ENCODE data around the gene NCK2. TPM values are rescaled to one million over a fixed set of nuclear protein-coding genes. Genes with fewer than 3 reads are reported as not detected.

NCK2 gene
- total RNA-seq, 2 donors from 2014 or later = 41.0 to 50.0 TPM

DNA sequence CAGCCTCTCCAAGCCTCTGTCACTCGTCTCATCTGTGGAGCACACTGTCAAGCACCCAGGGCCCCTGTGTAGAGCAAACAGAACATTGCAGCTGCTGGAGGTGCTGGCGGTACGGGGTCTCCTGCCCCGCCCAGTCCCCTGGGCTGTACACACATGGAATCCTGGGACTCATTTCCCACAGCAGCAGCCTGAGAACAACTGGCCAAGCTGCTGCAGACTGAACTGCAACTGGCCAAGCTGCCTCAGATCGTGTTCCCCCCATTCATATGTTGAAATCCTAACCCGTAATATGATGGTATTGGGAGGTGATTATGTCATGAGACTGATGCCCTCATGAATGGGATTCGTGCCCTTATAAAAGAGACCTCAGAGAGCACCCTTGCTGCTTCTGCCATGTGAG lies 130.5 kb downstream of the NCK2 start:
- Histone ChIP-seq H3K36me3 (no peaks in the 10 kb centered on the region), H3K9me3 (no peaks in the 10 kb centered on the region), H3K4me3 (no peak overlapping the region), H3K27ac (no peak overlapping the region), H3K27me3 (replicated peaks; ENCODE audit: insufficient read depth) (no peaks in the 10 kb centered on the region), H3K4me1 (ENCODE audit: control insufficient read depth in 1 of 2, low read depth in 2 of 2) (peaks cover 0 to 26% of the 10 kb centered on the region in 2 donors)
- no peak for ATAC-seq (ENCODE audit: insufficient number of reproducible peaks, low FRiP score, low read depth)
- no peak for TF ChIP-seq CTCF (IDR thresholded peaks at IDR 0.05)
- DNase-seq (ENCODE audit: low spot score) = no peak

DNA sequence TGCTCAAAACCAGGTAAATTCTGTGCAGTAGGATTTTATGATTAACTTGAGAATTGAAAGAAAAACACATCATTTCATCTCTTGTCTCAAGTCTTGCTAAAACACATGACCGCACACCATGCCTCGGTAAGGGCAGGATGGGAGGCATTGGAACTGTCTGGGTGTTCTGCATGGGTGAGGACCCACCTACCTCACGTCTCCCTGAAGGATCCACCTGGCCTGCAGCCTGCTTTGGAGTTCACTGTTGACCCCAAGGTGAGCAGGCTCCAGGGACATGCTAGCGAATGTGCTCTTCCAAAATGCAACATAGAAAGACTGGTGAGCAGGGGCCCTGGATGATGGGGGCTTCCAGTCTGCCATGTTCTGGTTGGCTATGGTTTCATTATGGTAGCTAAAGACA lies 131.5 kb downstream of the NCK2 start:
- Histone ChIP-seq H3K4me1 (ENCODE audit: control insufficient read depth in 1 of 2, low read depth in 2 of 2) (peaks cover 0 to 26% of the 10 kb centered on the region in 2 donors), H3K9me3 (no peaks in the 10 kb centered on the region), H3K36me3 (no peaks in the 10 kb centered on the region), H3K27ac (no peak overlapping the region), H3K4me3 (no peak overlapping the region), H3K27me3 (replicated peaks; ENCODE audit: insufficient read depth) (no peaks in the 10 kb centered on the region)
- ATAC-seq (ENCODE audit: insufficient number of reproducible peaks, low FRiP score, low read depth) (no peak), DNase-seq (ENCODE audit: low spot score) (no peak)
- TF ChIP-seq CTCF (IDR thresholded peaks at IDR 0.05) = no peak

DNA sequence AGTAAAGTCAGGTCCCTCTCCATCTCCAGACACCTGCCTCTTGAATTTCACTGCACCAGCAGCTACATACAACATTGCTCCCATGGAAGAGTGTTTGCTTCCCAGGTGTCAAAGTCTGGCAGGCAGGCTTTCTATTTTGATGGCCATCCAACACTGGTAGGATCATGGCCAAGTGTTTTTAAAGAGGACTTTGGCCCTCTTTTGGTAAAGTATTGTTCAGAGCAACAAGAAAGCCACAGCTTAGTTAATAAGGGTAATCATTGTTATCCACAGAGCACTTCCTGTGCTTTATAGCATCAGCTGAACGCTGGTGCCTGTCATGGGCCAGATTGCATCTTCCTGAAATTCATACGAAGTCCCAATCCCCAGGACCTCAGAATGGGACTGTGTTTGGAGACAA lies 133.2 kb downstream of the NCK2 start:
- no peak overlapping the region for H3K4me3 ChIP-seq
- no peak for DNase-seq (ENCODE audit: low spot score)
- H3K36me3 ChIP-seq = no peaks in the 10 kb centered on the region
- H3K27me3 ChIP-seq (replicated peaks; ENCODE audit: insufficient read depth) = no peaks in the 10 kb centered on the region
- H3K27ac ChIP-seq = no peak overlapping the region
- ATAC-seq (ENCODE audit: insufficient number of reproducible peaks, low FRiP score, low read depth) = no peak
- peaks cover 0 to 29% of the 10 kb centered on the region in 2 donors for H3K4me1 ChIP-seq (ENCODE audit: control insufficient read depth in 1 of 2, low read depth in 2 of 2)
- H3K9me3 ChIP-seq = no peaks in the 10 kb centered on the region
- no peak for TF ChIP-seq CTCF (IDR thresholded peaks at IDR 0.05)

DNA sequence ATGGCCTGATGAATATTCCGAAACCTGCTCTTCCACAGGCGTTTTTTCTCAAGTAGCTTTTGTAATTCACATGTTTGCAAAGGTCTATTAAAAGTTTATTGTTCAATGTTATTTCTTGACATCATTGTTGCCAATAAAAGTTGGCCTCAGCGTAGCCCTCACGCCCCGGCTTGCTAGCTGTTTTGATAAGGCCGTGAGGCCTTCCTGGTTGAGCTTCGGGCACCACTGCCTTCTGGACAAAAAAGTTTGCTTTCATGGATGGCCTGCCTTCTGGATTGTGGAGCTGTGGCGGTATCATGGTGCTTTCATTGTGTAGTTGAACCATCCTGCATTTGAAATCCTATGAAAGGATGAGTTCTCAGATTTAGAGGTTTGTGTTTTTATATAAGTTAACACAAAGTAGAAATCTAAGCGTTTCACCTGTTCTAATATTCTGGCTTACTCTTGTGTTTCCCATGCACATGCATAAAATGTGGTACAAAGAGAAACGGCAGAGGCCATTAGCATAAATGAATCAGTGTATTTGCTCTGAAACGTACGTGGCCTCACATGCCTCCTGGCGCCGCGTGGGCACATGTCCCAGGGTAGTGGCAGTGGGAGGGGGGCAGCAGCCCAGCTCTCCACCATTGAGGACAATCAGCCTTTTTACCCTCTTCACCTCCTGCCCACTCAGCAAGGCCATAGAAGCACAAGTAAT lies 134.5 kb downstream of the NCK2 start:
- H3K27ac ChIP-seq = peak overlapping the region; percentile 11 to 27
- no peaks in the 10 kb centered on the region for H3K9me3 ChIP-seq
- no peak for ATAC-seq (ENCODE audit: insufficient number of reproducible peaks, low FRiP score, low read depth)
- no peak for TF ChIP-seq CTCF (IDR thresholded peaks at IDR 0.05)
- no peak for DNase-seq (ENCODE audit: low spot score)
- H3K36me3 ChIP-seq = no peaks in the 10 kb centered on the region
- no peaks in the 10 kb centered on the region for H3K27me3 ChIP-seq (replicated peaks; ENCODE audit: insufficient read depth)
- H3K4me1 ChIP-seq (ENCODE audit: control insufficient read depth in 1 of 2, low read depth in 2 of 2) = peaks cover 3 to 35% of the 10 kb centered on the region in 2 donors
- no peak overlapping the region for H3K4me3 ChIP-seq

- H3K9me3 ChIP-seq = no peaks in the 10 kb centered on the region
- no peak for TF ChIP-seq CTCF (IDR thresholded peaks at IDR 0.05)
- ATAC-seq (ENCODE audit: insufficient number of reproducible peaks, low FRiP score, low read depth) = no peak
- no peak overlapping the region for H3K4me3 ChIP-seq
- H3K36me3 ChIP-seq = no peaks in the 10 kb centered on the region
- H3K4me1 ChIP-seq (ENCODE audit: control insufficient read depth in 1 of 2, low read depth in 2 of 2) = peaks cover 9 to 40% of the 10 kb centered on the region in 2 donors
- H3K27me3 ChIP-seq (replicated peaks; ENCODE audit: insufficient read depth) = no peaks in the 10 kb centered on the region
- DNase-seq (ENCODE audit: low spot score) = no peak
- peak overlapping the region; percentile 11 to 27 for H3K27ac ChIP-seq
These were observed 135.1 kb downstream of the NCK2 start for GRCh38 chr2:105879803-105880300.
